Gastrocnemius medialis (tissue), 4 donors: ENCODE data around the gene KLHL35.

ENCODE experiments used
- POLR2A ChIP-seq, 2 donors: fragments of 450-650 bp; IDR thresholded peaks; one replicate each; pipeline ENCODE4 v1.6.1; 2017; ENCODE audit warnings: antibody characterized with exemption in 2 of 2, mild to moderate bottlenecking in 2 of 2, moderate library complexity in 2 of 2
- TF ChIP-seq, protein P1 (sequence below), 5 experiments: fragments of 450-650 bp in 3 of 5; fragments of 200-600 bp in 2 of 5; sonication (generic) in 2 of 5; IDR thresholded peaks in 4 of 5; conservative IDR thresholded peaks in 1 of 5; 1 replicate in 4 of 5; 2 replicates in 1 of 5; pipeline ENCODE4 v1.5.1; 2016 to 2019; ENCODE audit warnings: antibody characterized with exemption in 5 of 5, mild to moderate bottlenecking in 3 of 5, moderate library complexity in 3 of 5

GRCh38 chr11:75421902-75422247 is 11.1 kb downstream of the KLHL35 start:
- no peak for TF ChIP-seq POLR2A (IDR thresholded peaks at IDR 0.05)
- TF ChIP-seq, protein P1, sequence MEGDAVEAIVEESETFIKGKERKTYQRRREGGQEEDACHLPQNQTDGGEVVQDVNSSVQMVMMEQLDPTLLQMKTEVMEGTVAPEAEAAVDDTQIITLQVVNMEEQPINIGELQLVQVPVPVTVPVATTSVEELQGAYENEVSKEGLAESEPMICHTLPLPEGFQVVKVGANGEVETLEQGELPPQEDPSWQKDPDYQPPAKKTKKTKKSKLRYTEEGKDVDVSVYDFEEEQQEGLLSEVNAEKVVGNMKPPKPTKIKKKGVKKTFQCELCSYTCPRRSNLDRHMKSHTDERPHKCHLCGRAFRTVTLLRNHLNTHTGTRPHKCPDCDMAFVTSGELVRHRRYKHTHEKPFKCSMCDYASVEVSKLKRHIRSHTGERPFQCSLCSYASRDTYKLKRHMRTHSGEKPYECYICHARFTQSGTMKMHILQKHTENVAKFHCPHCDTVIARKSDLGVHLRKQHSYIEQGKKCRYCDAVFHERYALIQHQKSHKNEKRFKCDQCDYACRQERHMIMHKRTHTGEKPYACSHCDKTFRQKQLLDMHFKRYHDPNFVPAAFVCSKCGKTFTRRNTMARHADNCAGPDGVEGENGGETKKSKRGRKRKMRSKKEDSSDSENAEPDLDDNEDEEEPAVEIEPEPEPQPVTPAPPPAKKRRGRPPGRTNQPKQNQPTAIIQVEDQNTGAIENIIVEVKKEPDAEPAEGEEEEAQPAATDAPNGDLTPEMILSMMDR (IDR thresholded peaks at IDR 0.05 in 4 of 5, conservative IDR thresholded peaks at IDR 0.05 in 1 of 5): no peak
